Stimulated activated naive CD4-positive, alpha-beta T cell (primary cell): ENCODE data around the gene ADD3.
A peak's percentile ranks its signal among the peaks of the same experiment; 100 is the strongest.

Source experiments
- DNase-seq, 6 experiments: peaks; one replicate each; lab custom pipeline; 2025; lab: John Stamatoyannopoulos, UW

ADD3 gene

GRCh38 chr10:110002801-110003523 lies 4.8 kb upstream of the ADD3 start:
- DNase-seq = no peak

GRCh38 chr10:110003524-110003885 lies 4.3 kb upstream of the ADD3 start:
- DNase-seq = peak in 2 of 6 experiments; percentile 11 to 27

GRCh38 chr10:110005719-110006118 lies 2.1 kb upstream of the ADD3 start:
- DNase-seq = peak in 1 of 6 experiments; percentile 14

- peak in 1 of 6 experiments; percentile 6 for DNase-seq
These were observed 1.2 kb upstream of the ADD3 start for GRCh38 chr10:110006358-110007160.

GRCh38 chr10:110007161-110007700 lies 553 bp upstream of the ADD3 start:
- DNase-seq = peak in 3 of 6 experiments; percentile 22 to 43 (median 28)

GRCh38 chr10:110008518-110009339 lies 945 bp downstream of the ADD3 start:
- DNase-seq = peak; percentile 48 to 73 (median 54)

- peak; percentile 14 to 90 (median 71) for DNase-seq
These were observed 2.1 kb downstream of the ADD3 start for GRCh38 chr10:110009736-110010475.

- DNase-seq = no peak
These were observed 2.9 kb downstream of the ADD3 start for GRCh38 chr10:110010486-110011378.

- peak in 2 of 6 experiments; percentile 31 to 36 for DNase-seq
These were observed 3.9 kb downstream of the ADD3 start for GRCh38 chr10:110011681-110012080.

GRCh38 chr10:110013630-110014293 lies 6.0 kb downstream of the ADD3 start:
- peak in 3 of 6 experiments; percentile 8 to 31 (median 31) for DNase-seq

GRCh38 chr10:110016039-110016438 lies 8.3 kb downstream of the ADD3 start:
- no peak for DNase-seq

- no peak for DNase-seq
These were observed 9.3 kb downstream of the ADD3 start for GRCh38 chr10:110017052-110017451.

GRCh38 chr10:110017907-110018306 lies 10.1 kb downstream of the ADD3 start:
- DNase-seq = no peak

- DNase-seq = no peak
These were observed 12.5 kb downstream of the ADD3 start for GRCh38 chr10:110020265-110020664.

- DNase-seq = no peak
These were observed 15.1 kb downstream of the ADD3 start for GRCh38 chr10:110022716-110023504.

- DNase-seq = no peak
These were observed 16.1 kb downstream of the ADD3 start for GRCh38 chr10:110023785-110024465.

- no peak for DNase-seq
These were observed 21.7 kb downstream of the ADD3 start for GRCh38 chr10:110029450-110029849.
